GM18861 (cell line): ENCODE measurements around the gene ZNF778.
A peak's percentile ranks its signal among the peaks of the same experiment; 100 is the strongest.

Source experiments
- ATAC-seq: cut with Tn5 transposase; IDR thresholded peaks from one replicate; pipeline ENCODE4 v1.9.1; 2021; ENCODE audit not compliant: unreplicated experiment

Gene ZNF778

GRCh38 chr16:89217388-89218191 is at the start of gene ZNF778:
Gene ZNF778 (plus strand): TSS chr16:89217703. CDS start chr16:89221128, 3,425 bp downstream.
- ATAC-seq, result peak; percentile 66

- no peak for ATAC-seq
Observed at GRCh38 chr16:89168381-89169189, 48.9 kb upstream of the ZNF778 start.

GRCh38 chr16:89169778-89170177 is 47.7 kb upstream of the ZNF778 start:
- ATAC-seq, result no peak

GRCh38 chr16:89170346-89171215 is 46.9 kb upstream of the ZNF778 start:
- no peak for ATAC-seq

GRCh38 chr16:89171216-89172170 is 46.0 kb upstream of the ZNF778 start, which contains the start of gene CDH15:
Gene CDH15 (plus strand): TSS chr16:89171748. CDS start chr16:89171832, 84 bp downstream.
- peak; percentile 65 for ATAC-seq

GRCh38 chr16:89172171-89172527 is 45.4 kb upstream of the ZNF778 start:
- ATAC-seq, result no peak

- ATAC-seq, result no peak
Observed at GRCh38 chr16:89172528-89173173, 44.9 kb upstream of the ZNF778 start.

GRCh38 chr16:89173174-89173921 is 44.2 kb upstream of the ZNF778 start:
- no peak for ATAC-seq

GRCh38 chr16:89174055-89174827 is 43.3 kb upstream of the ZNF778 start:
- ATAC-seq, result no peak

- ATAC-seq, result no peak
Observed at GRCh38 chr16:89174877-89175276, 42.6 kb upstream of the ZNF778 start.

- no peak for ATAC-seq
Observed at GRCh38 chr16:89175280-89176146, 42.0 kb upstream of the ZNF778 start.

GRCh38 chr16:89176147-89176690 is 41.3 kb upstream of the ZNF778 start:
- ATAC-seq, result no peak

GRCh38 chr16:89176717-89177116 is 40.8 kb upstream of the ZNF778 start:
- no peak for ATAC-seq

GRCh38 chr16:89177501-89177900 is 40.0 kb upstream of the ZNF778 start:
- no peak for ATAC-seq

- ATAC-seq, result no peak
Observed at GRCh38 chr16:89178453-89179147, 38.9 kb upstream of the ZNF778 start.

GRCh38 chr16:89179148-89179484 is 38.4 kb upstream of the ZNF778 start:
- no peak for ATAC-seq
